Lower leg skin (tissue), 4 donors: ENCODE results near the gene SH3BP2. TPM values are rescaled to one million over a fixed set of nuclear protein-coding genes. Genes with fewer than 3 reads are reported as not detected.

Experiments used
- DNase-seq, 2 donors: peaks; one replicate each; pipeline ENCODE4 v3.0.0-alpha.2; 2019; ENCODE audit warnings: low spot score in 2 of 2
- H3K4me3 ChIP-seq: fragments of 200-600 bp; sonication (generic); 2 replicates; pipeline ENCODE4 v1.5.1; 2017; ENCODE audit warnings: mild to moderate bottlenecking, low read depth; ENCODE audit not compliant: poor library complexity, severe bottlenecking
- POLR2A ChIP-seq, 2 donors: fragments of 450-650 bp; IDR thresholded peaks; one replicate each; pipeline ENCODE4 v1.6.1; 2016 to 2017; ENCODE audit warnings: antibody characterized with exemption in 2 of 2, mild to moderate bottlenecking in 1 of 2, moderate library complexity in 1 of 2
- WGBS, 2 donors: methylation state at CpG; one replicate each; pipeline ENCODE4 v1.1.5; 2018; 5-methylcytosine and 5-hydroxymethylcytosine counted together
- intact Hi-C: fragments of 100-400 bp; cut with DNase I; formaldehyde crosslinking; loops from one replicate; pipeline ENCODE4 v1.15.0; 2023; ENCODE audit warnings: low total_unique reads
- total RNA-seq, 4 donors: library from RNA; depleted of rRNA; stranded (reverse); fragments of >200 nt; gene quantifications; one replicate each; pipeline ENCODE4 v1.1.0, GENCODE V29; 2016
- TF ChIP-seq, protein P1 (sequence below), 3 donors: fragments of 450-650 bp; IDR thresholded peaks; one replicate each; pipeline ENCODE4 v1.5.1; 2016; ENCODE audit warnings: antibody characterized with exemption in 3 of 3, mild to moderate bottlenecking in 3 of 3, moderate library complexity in 2 of 3

Gene SH3BP2
- total RNA-seq, 4 donors from 2014 or later, result 106 to 291 (median 178) TPM

DNA sequence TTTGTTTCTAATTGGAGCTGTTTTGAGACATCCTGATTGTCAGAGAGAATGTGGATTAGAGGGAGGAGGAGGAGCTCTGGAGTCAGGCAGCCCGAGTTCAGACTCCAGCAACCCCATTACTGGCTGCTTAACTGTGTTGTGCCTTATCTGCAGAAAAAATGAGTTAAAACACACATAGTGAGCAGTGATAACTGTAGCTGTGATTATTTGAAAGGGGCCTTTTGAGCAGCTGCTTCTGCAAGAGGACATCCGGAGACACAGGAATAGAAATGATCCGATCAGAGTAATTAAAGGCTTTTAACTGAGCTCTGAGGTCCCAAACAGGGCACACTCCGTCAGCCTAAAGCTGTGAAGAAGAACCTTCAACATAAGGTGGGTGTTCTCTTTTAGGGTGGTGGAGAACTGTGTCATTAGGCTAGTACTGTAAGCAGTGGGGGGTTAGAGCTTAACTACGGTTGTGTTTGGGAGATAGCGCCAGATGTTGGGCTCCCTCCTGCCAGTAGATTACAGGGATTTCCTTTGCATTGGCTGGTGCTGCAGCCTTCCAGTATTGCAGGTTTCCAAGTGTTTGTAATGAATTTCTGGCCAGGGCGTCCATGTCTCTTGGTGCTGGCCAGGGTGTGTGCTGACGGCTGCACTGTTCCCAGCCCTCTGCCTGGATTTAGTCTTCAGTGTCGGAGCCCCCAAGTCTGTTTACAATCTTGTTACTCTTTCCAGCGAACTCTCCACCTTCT lies 75.0 kb downstream of the SH3BP2 start:
- no peak for DNase-seq
- H3K4me3 ChIP-seq, result no peak overlapping the region
- TF ChIP-seq POLR2A (IDR thresholded peaks at IDR 0.05), result no peak
- TF ChIP-seq, protein P1, sequence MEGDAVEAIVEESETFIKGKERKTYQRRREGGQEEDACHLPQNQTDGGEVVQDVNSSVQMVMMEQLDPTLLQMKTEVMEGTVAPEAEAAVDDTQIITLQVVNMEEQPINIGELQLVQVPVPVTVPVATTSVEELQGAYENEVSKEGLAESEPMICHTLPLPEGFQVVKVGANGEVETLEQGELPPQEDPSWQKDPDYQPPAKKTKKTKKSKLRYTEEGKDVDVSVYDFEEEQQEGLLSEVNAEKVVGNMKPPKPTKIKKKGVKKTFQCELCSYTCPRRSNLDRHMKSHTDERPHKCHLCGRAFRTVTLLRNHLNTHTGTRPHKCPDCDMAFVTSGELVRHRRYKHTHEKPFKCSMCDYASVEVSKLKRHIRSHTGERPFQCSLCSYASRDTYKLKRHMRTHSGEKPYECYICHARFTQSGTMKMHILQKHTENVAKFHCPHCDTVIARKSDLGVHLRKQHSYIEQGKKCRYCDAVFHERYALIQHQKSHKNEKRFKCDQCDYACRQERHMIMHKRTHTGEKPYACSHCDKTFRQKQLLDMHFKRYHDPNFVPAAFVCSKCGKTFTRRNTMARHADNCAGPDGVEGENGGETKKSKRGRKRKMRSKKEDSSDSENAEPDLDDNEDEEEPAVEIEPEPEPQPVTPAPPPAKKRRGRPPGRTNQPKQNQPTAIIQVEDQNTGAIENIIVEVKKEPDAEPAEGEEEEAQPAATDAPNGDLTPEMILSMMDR (IDR thresholded peaks at IDR 0.05), result no peak
- intact Hi-C loops, result no loop called here
- WGBS, 2 donors, result 49 to 56% methylated on average over 10 of the region's 10 CpGs

- no peak overlapping the region for H3K4me3 ChIP-seq
- no peak for TF ChIP-seq POLR2A (IDR thresholded peaks at IDR 0.05)
- TF ChIP-seq, protein P1 (IDR thresholded peaks at IDR 0.05), result no peak
- DNase-seq, result no peak
- 77 to 80% methylated on average over 12 of the region's 12 CpGs for WGBS, 2 donors
- intact Hi-C loops, result no loop called here
Measured at GRCh38 chr4:2868877-2869487, 76.1 kb downstream of the SH3BP2 start.

DNA sequence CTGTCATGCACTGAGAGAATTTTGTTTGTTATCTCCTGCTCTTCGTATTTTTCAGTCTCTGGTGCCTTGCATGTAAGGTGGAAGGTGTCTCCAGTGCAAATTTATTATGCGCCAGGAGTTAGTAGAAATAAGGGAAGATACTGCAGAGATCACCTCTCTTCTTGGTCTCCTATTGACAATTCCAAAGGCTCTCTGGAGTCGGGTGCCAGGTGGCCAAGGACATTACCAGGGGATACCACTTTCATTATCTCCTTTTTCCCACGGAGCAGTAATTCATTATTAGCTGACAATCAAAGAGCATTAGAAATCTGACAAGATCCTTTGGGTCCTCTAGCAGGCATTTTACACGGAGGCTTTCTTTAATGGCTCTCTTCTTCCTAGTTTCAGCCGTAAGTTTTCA lies 76.8 kb downstream of the SH3BP2 start:
- 71 to 76% methylated on average over 6 of the region's 6 CpGs for WGBS, 2 donors
- intact Hi-C loops, result no loop called here
- TF ChIP-seq, protein P1 (IDR thresholded peaks at IDR 0.05), result no peak
- TF ChIP-seq POLR2A (IDR thresholded peaks at IDR 0.05), result no peak

DNA sequence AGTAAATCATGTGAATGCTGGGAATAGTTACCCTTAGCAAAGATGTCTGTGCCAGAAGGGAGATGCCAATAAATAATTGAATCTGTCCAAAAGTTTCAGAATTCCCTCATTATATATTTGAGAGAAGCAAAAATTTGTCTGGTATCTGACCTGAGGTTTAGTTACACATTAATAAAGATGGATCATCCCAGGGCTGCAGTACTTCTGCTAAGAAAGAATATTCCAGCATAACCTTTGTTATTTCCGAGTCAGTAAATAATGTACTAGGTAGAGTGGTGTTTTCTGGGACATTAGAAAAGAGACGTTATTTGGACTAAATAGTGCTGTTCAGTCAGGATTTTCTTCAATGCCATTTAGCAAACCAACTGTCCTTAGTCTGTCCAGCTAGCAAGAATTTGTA lies 77.2 kb downstream of the SH3BP2 start:
- no peak for TF ChIP-seq POLR2A (IDR thresholded peaks at IDR 0.05)
- TF ChIP-seq, protein P1 (IDR thresholded peaks at IDR 0.05), result no peak
- DNase-seq, result no peak
- WGBS, 2 donors, result 71 to 74% methylated on average over 2 of the region's 2 CpGs
- intact Hi-C loops, result no loop called here
- no peak overlapping the region for H3K4me3 ChIP-seq

More for the DNA sequence above, 76.8 kb downstream of the SH3BP2 start:
- DNase-seq, result no peak
- H3K4me3 ChIP-seq, result no peak overlapping the region

DNA sequence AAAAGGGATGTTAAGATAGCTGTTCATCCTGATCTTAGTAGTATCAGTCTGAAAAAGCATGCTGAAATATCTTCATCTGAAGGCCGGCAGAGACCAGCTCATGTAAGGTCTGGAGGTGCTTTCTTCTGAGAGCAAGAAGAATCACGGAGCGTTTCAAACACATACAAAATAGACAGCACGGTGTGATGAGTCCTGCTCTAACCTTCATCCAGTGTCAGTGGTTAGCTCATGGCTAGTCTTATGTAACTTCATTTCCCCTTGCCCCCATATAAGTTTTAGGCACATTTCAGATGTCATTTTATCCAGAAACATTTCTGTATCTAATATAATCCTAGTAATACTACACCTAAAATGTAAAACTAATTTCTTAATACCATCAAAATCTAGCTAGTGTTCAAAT lies 78.6 kb downstream of the SH3BP2 start:
- no peak for DNase-seq
- no peak overlapping the region for H3K4me3 ChIP-seq
- 84 to 89% methylated on average over 4 of the region's 4 CpGs for WGBS, 2 donors
- intact Hi-C loops, result no loop called here
- no peak for TF ChIP-seq POLR2A (IDR thresholded peaks at IDR 0.05)
- TF ChIP-seq, protein P1 (IDR thresholded peaks at IDR 0.05), result no peak
